Kidney glomerular epithelial cell (primary cell): ENCODE measurements around the gene LRRC9.
A peak's percentile ranks its signal among the peaks of the same experiment; 100 is the strongest.
"Not testable (repeated sequence)": the region's sequence is repeated elsewhere in the genome, so short reads cannot be mapped to it uniquely, and the experiment has no call there.

Experiments used
- DNase-seq: peaks from one replicate; lab custom pipeline; 2025; lab: John Stamatoyannopoulos, UW

The LRRC9 gene

GRCh38 chr14:59919570-59920377 is at the start of gene LRRC9:
Gene LRRC9 (plus strand): TSS chr14:59920144.
- DNase-seq = no peak

- peak; percentile 16 for DNase-seq
Observed at GRCh38 chr14:59870277-59871165, 49.4 kb upstream of the LRRC9 start, which contains the start of gene RTN1. Gene RTN1 (minus strand): TSS chr14:59870776. CDS start chr14:59870630, 146 bp downstream.

DNA sequence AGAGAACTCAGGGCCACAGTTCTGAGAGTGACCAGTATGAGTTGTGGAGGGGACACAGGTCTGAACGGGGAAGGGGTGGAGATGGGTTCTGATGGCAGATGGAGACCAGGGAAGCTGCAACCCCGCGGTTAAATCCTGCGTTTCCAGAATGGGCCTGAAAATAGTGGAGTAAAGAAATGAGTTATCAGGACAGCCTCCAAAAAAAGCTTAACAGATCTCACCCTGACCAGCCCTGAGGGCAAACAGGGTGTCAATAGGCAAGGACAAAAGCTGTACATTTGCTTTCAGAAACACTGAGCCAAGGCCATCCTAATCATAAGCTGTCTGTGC is 48.8 kb upstream of the LRRC9 start:
- no peak for DNase-seq

- no peak for DNase-seq
Observed at GRCh38 chr14:59882957-59883356, 37.0 kb upstream of the LRRC9 start.

DNA sequence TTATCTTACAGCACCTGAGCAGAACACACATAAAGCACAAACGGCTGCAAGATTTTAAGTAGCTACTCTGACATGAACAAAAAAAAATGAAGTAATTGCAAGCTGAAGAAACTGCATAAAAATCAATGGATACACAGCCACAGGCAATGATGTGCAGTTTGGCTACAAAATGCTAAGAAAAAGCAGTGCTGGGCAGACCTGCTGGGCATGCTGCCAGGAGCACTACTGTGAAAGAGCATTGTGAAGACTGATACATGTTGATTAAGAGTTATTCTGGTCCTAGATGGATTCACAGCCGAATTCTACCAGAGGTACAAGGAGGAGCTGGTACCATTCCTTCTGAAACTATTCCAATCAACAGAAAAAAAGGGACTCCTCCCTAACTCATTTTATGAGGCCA is 29.3 kb upstream of the LRRC9 start:
- DNase-seq = no peak

GRCh38 chr14:59895721-59896120 is 24.2 kb upstream of the LRRC9 start:
- no peak for DNase-seq

GRCh38 chr14:59897757-59898383 is 22.1 kb upstream of the LRRC9 start:
- peak; percentile 16 for DNase-seq

DNA sequence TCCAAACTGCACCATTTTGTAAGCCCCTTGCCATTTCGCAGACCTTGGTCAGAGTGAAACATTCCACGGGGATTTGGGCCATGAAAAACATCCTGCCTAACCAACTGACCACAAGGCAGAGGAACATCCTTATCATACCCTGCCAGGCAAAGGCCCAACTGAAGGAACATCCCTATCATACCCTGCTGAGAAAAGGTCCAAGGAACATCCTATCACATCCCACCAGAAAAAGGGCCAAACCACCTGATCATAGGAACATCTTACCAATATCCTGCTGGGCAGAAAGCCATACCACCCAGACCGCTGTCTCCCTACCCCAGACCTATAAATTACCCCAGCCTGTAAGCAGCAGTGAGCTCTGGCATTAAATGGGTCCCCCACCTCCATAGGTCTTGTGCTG is 19.4 kb upstream of the LRRC9 start:
- DNase-seq = no peak

DNA sequence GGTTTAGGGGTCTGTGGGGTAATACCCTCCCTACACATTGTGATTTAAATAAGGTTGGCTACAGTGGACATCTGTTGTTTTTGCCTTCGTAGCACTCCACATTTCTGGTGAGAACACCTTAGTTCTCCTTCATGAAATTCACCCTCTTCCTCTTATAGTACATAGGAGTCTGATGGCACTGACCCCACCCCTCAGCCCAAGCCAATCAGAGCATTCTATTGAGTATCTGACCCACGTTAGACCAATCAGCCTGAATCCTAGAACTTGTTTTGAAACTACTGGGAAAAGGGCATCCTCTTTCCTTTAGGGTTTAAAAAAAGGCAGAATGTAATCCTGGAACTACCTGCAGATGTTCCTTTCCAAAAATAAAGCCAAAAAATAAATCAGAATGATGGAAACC is 15.8 kb upstream of the LRRC9 start:
- no peak for DNase-seq

- DNase-seq = peak; percentile 15
Observed at GRCh38 chr14:59905188-59905587, 14.8 kb upstream of the LRRC9 start.

DNA sequence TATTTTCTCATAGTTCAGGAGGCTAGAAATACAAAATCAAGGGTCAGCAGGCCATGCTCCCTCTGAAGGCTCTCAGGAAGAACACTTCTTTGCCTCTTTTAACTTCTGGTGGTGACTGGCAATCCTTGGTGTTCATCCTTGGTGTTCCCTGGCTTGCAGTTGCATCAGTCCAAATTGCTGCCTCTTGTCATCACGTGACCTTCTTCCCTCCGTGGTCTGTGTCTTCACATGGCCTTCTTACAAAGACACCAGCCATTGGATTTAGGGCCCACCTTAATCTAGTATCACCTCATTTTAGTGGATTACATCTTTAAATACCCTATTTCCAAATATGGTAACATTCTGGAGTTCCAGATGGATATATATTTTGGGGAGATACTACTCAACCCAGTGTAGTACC is 7.5 kb upstream of the LRRC9 start:
- no peak for DNase-seq

DNA sequence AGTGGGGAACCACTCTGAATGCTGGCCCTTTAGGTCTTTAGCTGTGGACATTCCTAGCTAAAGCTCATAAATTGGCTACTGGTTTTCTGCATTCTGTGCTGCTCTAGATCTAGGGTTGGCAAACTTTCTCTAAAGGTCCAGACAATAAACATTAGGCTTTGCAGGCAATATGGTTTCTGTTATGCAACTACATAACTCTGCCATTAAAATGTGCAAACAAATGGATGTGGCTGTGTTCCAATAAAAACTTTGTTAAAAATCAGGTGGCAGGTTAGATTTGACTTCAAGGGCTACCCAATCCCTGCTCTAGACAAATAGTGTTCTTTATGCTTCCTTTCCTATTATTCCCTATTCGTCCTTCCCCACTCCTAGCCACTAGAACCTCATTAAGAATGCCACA is 6.8 kb upstream of the LRRC9 start:
- DNase-seq = no peak

GRCh38 chr14:59918824-59919569 is 947 bp upstream of the LRRC9 start:
- DNase-seq = peak; percentile 18

- no peak for DNase-seq
Observed at GRCh38 chr14:59920378-59920683, 387 bp downstream of the LRRC9 start.

GRCh38 chr14:59925797-59926196 is 5.9 kb downstream of the LRRC9 start:
- no peak for DNase-seq

DNA sequence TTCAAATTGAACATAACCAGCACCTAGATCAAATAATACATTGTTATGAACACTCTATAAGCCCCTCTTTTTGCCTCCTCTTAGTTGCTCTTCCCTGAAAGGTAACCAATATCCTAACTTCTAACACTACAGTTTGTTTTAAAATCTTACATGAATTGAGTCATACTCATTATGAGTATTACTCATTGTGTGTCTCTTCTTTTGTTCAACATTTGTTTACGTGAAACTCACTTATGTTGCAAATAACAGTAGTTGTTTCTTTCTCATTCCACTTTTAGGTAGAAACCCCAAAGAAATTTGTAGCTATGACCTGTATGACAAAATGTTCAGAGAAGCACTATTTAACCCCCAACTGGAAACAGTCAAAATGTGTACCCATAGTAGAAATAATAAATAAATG is 6.6 kb downstream of the LRRC9 start:
- no peak for DNase-seq

GRCh38 chr14:59931237-59931636 is 11.3 kb downstream of the LRRC9 start:
- DNase-seq = no peak

GRCh38 chr14:59936145-59936544 is 16.2 kb downstream of the LRRC9 start:
- DNase-seq = no peak

- no peak for DNase-seq
Observed at GRCh38 chr14:59939828-59940227, 19.9 kb downstream of the LRRC9 start.

DNA sequence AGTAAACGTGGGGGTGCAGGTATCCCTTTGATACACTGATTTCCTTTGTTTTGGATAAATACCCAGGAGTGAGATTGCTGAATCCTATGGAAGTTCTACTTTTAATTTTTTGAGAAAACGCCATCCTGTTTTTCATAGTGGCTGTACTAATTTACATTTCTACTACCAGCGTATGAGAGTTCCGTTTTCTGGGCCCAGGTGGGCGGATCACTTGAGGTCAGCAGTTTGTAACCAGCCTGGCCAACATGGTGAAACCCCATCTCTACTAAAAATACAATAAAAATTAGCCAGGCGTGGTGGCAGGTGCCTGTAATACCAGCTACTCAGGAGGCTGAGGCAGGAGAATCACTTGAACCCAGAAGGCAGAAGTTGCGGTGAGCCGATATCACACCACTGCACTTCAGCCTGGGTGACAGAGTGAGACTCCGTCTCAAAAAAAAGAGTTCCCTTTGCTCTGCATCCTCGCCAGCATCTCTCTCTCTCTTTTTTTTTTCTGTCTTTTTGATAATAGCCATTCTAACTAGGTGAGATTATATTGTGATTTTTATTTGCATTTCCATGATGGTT is 22.4 kb downstream of the LRRC9 start:
- not testable (repeated sequence) for DNase-seq

DNA sequence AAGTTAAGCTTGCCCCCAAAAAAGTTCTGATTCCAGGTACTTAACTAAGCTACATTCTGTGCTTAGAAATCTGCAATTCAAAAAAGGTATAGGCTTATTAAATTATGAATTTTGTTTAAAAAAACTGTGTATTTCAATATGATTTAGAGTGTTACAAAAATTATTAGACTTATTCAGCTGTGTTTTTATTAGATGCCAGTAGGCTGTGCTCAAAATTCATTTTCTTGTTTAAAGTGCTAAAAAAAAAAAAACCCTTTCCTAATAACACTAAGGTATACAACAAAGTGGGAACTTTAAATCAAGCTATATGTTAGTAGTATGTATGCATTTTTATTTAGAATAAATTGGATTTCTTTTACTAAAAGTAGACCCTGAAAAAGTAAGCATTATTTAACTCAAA is 25.0 kb downstream of the LRRC9 start:
- DNase-seq = no peak

DNA sequence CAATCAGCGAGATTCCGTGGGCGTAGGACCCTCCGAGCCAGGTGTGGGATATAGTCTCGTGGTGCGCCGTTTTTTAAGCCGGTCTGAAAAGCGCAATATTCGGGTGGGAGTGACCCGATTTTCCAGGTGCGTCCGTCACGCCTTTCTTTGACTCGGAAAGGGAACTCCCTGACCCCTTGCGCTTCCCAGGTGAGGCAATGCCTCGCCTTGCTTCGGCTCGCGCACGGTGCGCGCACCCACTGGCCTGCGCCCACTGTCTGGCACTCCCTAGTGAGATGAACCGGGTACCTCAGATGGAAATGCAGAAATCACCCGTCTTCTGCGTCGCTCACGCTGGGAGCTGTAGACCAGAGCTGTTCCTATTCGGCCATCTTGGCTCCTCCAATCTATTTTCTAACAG is 32.2 kb downstream of the LRRC9 start:
- not testable (repeated sequence) for DNase-seq
